IMR-90 (cell line): ENCODE results near the gene OSGIN1. TPM values are rescaled to one million over a fixed set of nuclear protein-coding genes. Genes with fewer than 3 reads are reported as not detected.
A peak's percentile ranks its signal among the peaks of the same experiment; 100 is the strongest.

Experiments used
- ATAC-seq: fragments of 200-7000 bp; cut with Tn5 transposase; 2 replicates; pipeline ENCODE4 v1.9.1; 2020; ENCODE audit warnings: low read depth, mild to moderate bottlenecking, moderate library complexity
- BruUV-seq: library from RNA; stranded (reverse); fragments of 400-500 nt; replicated peaks from 2 replicates; lab custom pipeline; 2021; lab: Mats Ljungman, UMichigan
- CTCF ChIA-PET: fragments of 300-600 bp; formaldehyde crosslinking; extraction: SDS; loops from one replicate; lab custom pipeline; 2021; ENCODE audit warnings: antibody characterized with exemption; lab: Yijun Ruan, JAX
- POLR2A ChIA-PET: fragments of 300-600 bp; sonication (Branson Sonifier 250); formaldehyde crosslinking; loops from one replicate; lab custom pipeline; 2022; ENCODE audit warnings: antibody characterized with exemption; ENCODE audit not compliant: unreplicated experiment; lab: Charles Lee
- DNase-seq: peaks from one replicate; pipeline ENCODE4 v3.0.0; 2013
- H2AFZ ChIP-seq: replicated peaks from 2 replicates; pipeline ENCODE3; 2013; ENCODE audit warnings: low read length, mild to moderate bottlenecking; ENCODE audit not compliant: poor library complexity
- H2AK5ac ChIP-seq: 2 replicates; pipeline ENCODE4 v1.6.1; 2013; ENCODE audit warnings: low read depth, low read length, inconsistent platforms
- H2AK9ac ChIP-seq: replicated peaks from 2 replicates; pipeline ENCODE3; 2013; ENCODE audit warnings: mild to moderate bottlenecking, low read depth, low read length, moderate library complexity; ENCODE audit not compliant: poor library complexity
- H2BK120ac ChIP-seq: 2 replicates; pipeline ENCODE4 v1.6.1; 2013; ENCODE audit warnings: low read depth, low read length, inconsistent platforms
- H2BK15ac ChIP-seq: 3 replicates; pipeline ENCODE4 v1.6.1; 2013; ENCODE audit warnings: low read depth, low read length, inconsistent platforms
- H2BK20ac ChIP-seq: 2 replicates; pipeline ENCODE4 v1.6.1; 2013; ENCODE audit warnings: low read depth, mild to moderate bottlenecking, inconsistent platforms, low read length, moderate library complexity
- H2BK5ac ChIP-seq: 2 replicates; pipeline ENCODE4 v1.6.1; 2013; ENCODE audit warnings: mild to moderate bottlenecking, low read depth, low read length, inconsistent platforms; ENCODE audit not compliant: poor library complexity, severe bottlenecking
- H3K14ac ChIP-seq: replicated peaks from 2 replicates; pipeline ENCODE4 v1.6.1; 2013; ENCODE audit warnings: low read depth, low read length, inconsistent platforms
- H3K18ac ChIP-seq: 2 replicates; pipeline ENCODE4 v1.6.1; 2013; ENCODE audit warnings: low read depth, low read length, control low read depth
- H3K23ac ChIP-seq: 2 replicates; pipeline ENCODE4 v1.6.1; 2013; ENCODE audit warnings: low read depth, low read length, inconsistent platforms
- H3K27ac ChIP-seq: 2 replicates; pipeline ENCODE4 v1.5.1; 2013; ENCODE audit warnings: mild to moderate bottlenecking, control low read depth, low read length; ENCODE audit not compliant: insufficient read depth
- H3K27me3 ChIP-seq: 2 replicates; pipeline ENCODE4 v1.6.1; 2013; ENCODE audit warnings: low read length; ENCODE audit not compliant: control insufficient read depth, insufficient read depth
- H3K36me3 ChIP-seq: 2 replicates; pipeline ENCODE4 v1.6.1; 2013; ENCODE audit warnings: low read length, mixed read lengths; ENCODE audit not compliant: control insufficient read depth, insufficient read depth
- H3K4ac ChIP-seq: 2 replicates; pipeline ENCODE4 v1.6.1; 2013; ENCODE audit warnings: low read depth, low read length, inconsistent platforms
- H3K4me1 ChIP-seq: 2 replicates; pipeline ENCODE4 v1.6.1; 2013; ENCODE audit warnings: low read length, mixed read lengths; ENCODE audit not compliant: control insufficient read depth, insufficient read depth
- H3K4me2 ChIP-seq: 2 replicates; pipeline ENCODE4 v1.6.1; 2013; ENCODE audit warnings: low read depth, mild to moderate bottlenecking, control low read depth, low read length, moderate library complexity
- H3K4me3 ChIP-seq: 2 replicates; pipeline ENCODE4 v1.5.1; 2013; ENCODE audit warnings: low read depth, mild to moderate bottlenecking, control low read depth, low read length, moderate library complexity; ENCODE audit not compliant: insufficient read depth
- H3K56ac ChIP-seq: 2 replicates; pipeline ENCODE4 v1.6.1; 2013; ENCODE audit warnings: low read length, inconsistent platforms; ENCODE audit not compliant: insufficient read depth; ENCODE audit errors: extremely low read depth
- H3K79me1 ChIP-seq, 2 experiments: 2 replicates each; pipeline ENCODE4 v1.6.1; 2013; ENCODE audit warnings: low read length in 2 of 2, inconsistent platforms in 1 of 2, low read depth in 1 of 2
- H3K9ac ChIP-seq: 2 replicates; pipeline ENCODE4 v1.6.1; 2013; ENCODE audit warnings: low read depth, low read length, control low read depth
- H3K9me1 ChIP-seq: 2 replicates; pipeline ENCODE4 v1.6.1; 2013; ENCODE audit warnings: low read length, inconsistent platforms; ENCODE audit not compliant: insufficient read depth
- H3K9me3 ChIP-seq: 2 replicates; pipeline ENCODE4 v1.6.1; 2013; ENCODE audit warnings: low read length; ENCODE audit not compliant: control insufficient read depth, insufficient read depth
- H4K20me1 ChIP-seq: 2 replicates; pipeline ENCODE4 v1.6.1; 2013; ENCODE audit warnings: low read length, inconsistent platforms; ENCODE audit not compliant: insufficient read depth
- H4K5ac ChIP-seq: 2 replicates; pipeline ENCODE4 v1.6.1; 2013; ENCODE audit warnings: mild to moderate bottlenecking, low read depth, low read length, control low read depth
- H4K8ac ChIP-seq, 2 experiments: 2 replicates each; pipeline ENCODE4 v1.6.1; 2013; ENCODE audit warnings: low read depth in 2 of 2, low read length in 2 of 2, control low read depth in 1 of 2, inconsistent platforms in 1 of 2
- H4K91ac ChIP-seq: 2 replicates; pipeline ENCODE4 v1.6.1; 2013; ENCODE audit warnings: low read depth, low read length, inconsistent platforms; ENCODE audit not compliant: insufficient read depth
- BHLHE40 ChIP-seq: fragments of 150-350 bp; IDR thresholded peaks from 2 replicates; pipeline ENCODE4 v1.6.1; 2016; ENCODE audit warnings: mild to moderate bottlenecking, low read depth, low read length
- POLR2A ChIP-seq: IDR thresholded peaks from 2 replicates; pipeline ENCODE4 v1.6.1; 2012; ENCODE audit warnings: mild to moderate bottlenecking, low read depth, low read length
- RAD21 ChIP-seq: IDR thresholded peaks from 2 replicates; pipeline ENCODE4 v1.6.1; 2012; ENCODE audit warnings: low read length, improper control_type of control experiment
- RCOR1 ChIP-seq: IDR thresholded peaks from 2 replicates; pipeline ENCODE4 v1.6.1; 2012; ENCODE audit warnings: mild to moderate bottlenecking, low read length, improper control_type of control experiment; ENCODE audit not compliant: insufficient replicate concordance
- USF2 ChIP-seq: fragments of 150-350 bp; IDR thresholded peaks from 2 replicates; pipeline ENCODE4 v1.6.1; 2017; ENCODE audit warnings: mild to moderate bottlenecking, antibody characterized with exemption, low read length, low read depth
- WGBS, 2 experiments: methylation state at CpG; one replicate each; pipeline versions ENCODE4 v1.1.5 to v1.1.7; 2013; ENCODE audit warnings: missing lambda C conversion rate in 2 of 2; ENCODE audit not compliant: insufficient read length in 1 of 2; ENCODE audit errors: extremely low coverage in 2 of 2; 5-methylcytosine and 5-hydroxymethylcytosine counted together
- dilution Hi-C: fragments of 300-500 bp; cut with HindIII; formaldehyde crosslinking; loops from one replicate; pipeline ENCODE4 v1.14.3; 2018; ENCODE audit warnings: low sequenced_read_pairs; ENCODE audit not compliant: unreplicated experiment
- in situ Hi-C: fragments of 300-500 bp; cut with MboI; formaldehyde crosslinking; loops from 3 replicates; pipeline ENCODE4 v1.14.3; 2019; ENCODE audit warnings: low sequenced_read_pairs, inconsistent platforms, mixed read lengths
- intact Hi-C: fragments of 100-400 bp; cut with micrococcal nuclease; formaldehyde crosslinking; loops from 2 replicates; pipeline ENCODE4 v1.10.0; 2022
- polyA plus RNA-seq, 3 experiments: library from polyadenylated mRNA; depleted of rRNA; stranded (reverse); fragments of >200 nt; gene quantifications; 2 replicates each; pipeline ENCODE4 v1.2.3, GENCODE V29; 2012; ENCODE audit warnings: low replicate concordance in 1 of 3
- total RNA-seq: library from RNA; depleted of rRNA; stranded (reverse); fragments of >200 nt; gene quantifications from 2 replicates; pipeline ENCODE4 v1.2.3, GENCODE V29; 2012

Gene OSGIN1
- total and polyA plus RNA-seq, 2 of the 4 experiments (the other 2 are of a cell fraction) = 0.90 to 6.4 TPM

GRCh38 chr16:83952940-83953795 lies at the start of gene OSGIN1 (continued):
- TF ChIP-seq USF2 (peak; percentile 94), RAD21 (no peak), BHLHE40 (peak; percentile 89), RCOR1 (no peak)

- Histone ChIP-seq H4K8ac (no peak overlapping the region), H3K79me1 (peaks cover 33 to 39% of the 10 kb centered on the region in 2 experiments), H3K4me1 (peaks cover 3% of the 10 kb centered on the region), H3K14ac (no peak overlapping the region), H4K5ac (no peak overlapping the region), H3K9me3 (no peaks in the 10 kb centered on the region), H3K56ac (no peak overlapping the region), H3K4ac (no peak overlapping the region), H2BK15ac (no peak overlapping the region), H2BK120ac (no peak overlapping the region), H3K9me1 (peaks cover 12% of the 10 kb centered on the region), H3K27me3 (no peaks in the 10 kb centered on the region), H2AFZ (no peak overlapping the region), H2BK20ac (no peak overlapping the region), H4K20me1 (peaks cover 26% of the 10 kb centered on the region), H4K91ac (no peak overlapping the region), H3K23ac (no peak overlapping the region), H2BK5ac (no peak overlapping the region), H3K18ac (no peak overlapping the region), H3K27ac (no peak overlapping the region), H3K4me3 (no peak overlapping the region), H3K36me3 (peaks cover 10% of the 10 kb centered on the region), H2AK9ac (no peak overlapping the region), H2AK5ac (no peak overlapping the region), H3K9ac (no peak overlapping the region), H3K4me2 (no peak overlapping the region)
- 45% methylated on average over 5 of the region's 10 CpGs; no CpG with 5 or more reads in 1 of the 2 experiments for WGBS, 2 experiments
- in situ Hi-C loops = no loop called here
- no TSS peak for BruUV-seq
- ATAC-seq = no peak
- ChIA-PET POLR2A (no interaction called here), CTCF (no interaction called here)
- DNase-seq = peak; percentile 60
- intact Hi-C loops = no loop called here
- no peak for TF ChIP-seq POLR2A
- TF ChIP-seq BHLHE40 = 0 out of 2 replicates have a peak, but pooled peaks have one; percentile 24
- dilution Hi-C loops = no loop called here
Measured at GRCh38 chr16:83903751-83904150, 49.3 kb upstream of the OSGIN1 start.
